Measurements from ENCODE around the gene ALDH4A1.
A peak's percentile ranks its signal among the peaks of the same experiment; 100 is the strongest.

ALDH4A1 gene

GRCh38 chr1:18902523-18903290 lies at the start of gene ALDH4A1:
TSS of gene ALDH4A1 (minus strand) at chr1:18902555. CDS start at chr1:18902523, 32 bp downstream.
- DNase-seq (ENCODE audit: low spot score), result peak; percentile 99

- no peak for DNase-seq (ENCODE audit: low spot score)
These were observed 49.5 kb upstream of the ALDH4A1 start for GRCh38 chr1:18951818-18952391.

GRCh38 chr1:18951416-18951815 lies 49.1 kb upstream of the ALDH4A1 start:
- no peak for DNase-seq (ENCODE audit: low spot score)

- no peak for DNase-seq (ENCODE audit: low spot score)
These were observed 48.2 kb upstream of the ALDH4A1 start for GRCh38 chr1:18950401-18951026.

GRCh38 chr1:18949686-18950400 lies 47.5 kb upstream of the ALDH4A1 start:
- DNase-seq (ENCODE audit: low spot score), result no peak

- peak; percentile 82 for DNase-seq (ENCODE audit: low spot score)
These were observed 46.7 kb upstream of the ALDH4A1 start for GRCh38 chr1:18948913-18949685.

GRCh38 chr1:18948048-18948912 lies 45.9 kb upstream of the ALDH4A1 start:
- DNase-seq (ENCODE audit: low spot score), result no peak

GRCh38 chr1:18947570-18947969 lies 45.2 kb upstream of the ALDH4A1 start:
- DNase-seq (ENCODE audit: low spot score), result no peak

- peak; percentile 55 for DNase-seq (ENCODE audit: low spot score)
These were observed 44.4 kb upstream of the ALDH4A1 start for GRCh38 chr1:18946550-18947381.

- DNase-seq (ENCODE audit: low spot score), result no peak
These were observed 43.1 kb upstream of the ALDH4A1 start for GRCh38 chr1:18945401-18945849.

GRCh38 chr1:18944810-18945209 lies 42.5 kb upstream of the ALDH4A1 start:
- no peak for DNase-seq (ENCODE audit: low spot score)

- DNase-seq (ENCODE audit: low spot score), result no peak
These were observed 41.7 kb upstream of the ALDH4A1 start for GRCh38 chr1:18943914-18944572.

GRCh38 chr1:18943162-18943561 lies 40.8 kb upstream of the ALDH4A1 start:
- no peak for DNase-seq (ENCODE audit: low spot score)

GRCh38 chr1:18942340-18942739 lies 40.0 kb upstream of the ALDH4A1 start:
- DNase-seq (ENCODE audit: low spot score), result no peak

- no peak for DNase-seq (ENCODE audit: low spot score)
These were observed 39.1 kb upstream of the ALDH4A1 start for GRCh38 chr1:18941221-18942141.

GRCh38 chr1:18940303-18941020 lies 38.1 kb upstream of the ALDH4A1 start:
- no peak for DNase-seq (ENCODE audit: low spot score)
